ENCODE measurements around the gene TCTN3. TPM values are rescaled to one million over a fixed set of nuclear protein-coding genes. Genes with fewer than 3 reads are reported as not detected.

TCTN3 gene
- total and polyA plus RNA-seq, 2 of the 13 experiments (the other 11 are each of a cell fraction or from before 2014, with no cell fraction given), result 53.3 to 60.0 TPM

GRCh38 chr10:95640891-95641315, 52.8 kb downstream of the TCTN3 start (continued):
- peak; percentile 70 for TF ChIP-seq RARA (CRISPR knock-in tag; IDR thresholded peaks at IDR 0.05)
- peak; percentile 35; the same call in 1 of the 2 replicates for TF ChIP-seq ZBTB34 (CRISPR knock-in tag; IDR thresholded peaks at IDR 0.05)
- TF ChIP-seq CEBPG (CRISPR knock-in tag; IDR thresholded peaks at IDR 0.05), result peak; percentile 97
- 0 out of 2 replicates have a peak, but pooled peaks have one; percentile 77 for TF ChIP-seq ZFP90 (CRISPR knock-in tag; IDR thresholded peaks at IDR 0.05; ENCODE audit: borderline replicate concordance)
- TF ChIP-seq ZNF577 (CRISPR knock-in tag; IDR thresholded peaks at IDR 0.05; ENCODE audit: borderline replicate concordance, low read depth), result no peak
- 0 out of 2 replicates have a peak, but pooled peaks have one; percentile 29 for TF ChIP-seq RFX3 (CRISPR knock-in tag; IDR thresholded peaks at IDR 0.05)
- TF ChIP-seq ZNF713 (CRISPR knock-in tag; IDR thresholded peaks at IDR 0.05), result no peak
- TF ChIP-seq ZNF510 (CRISPR knock-in tag; IDR thresholded peaks at IDR 0.05; ENCODE audit: low read depth), result no peak
- TF ChIP-seq MEIS1 (CRISPR knock-in tag; IDR thresholded peaks at IDR 0.05; ENCODE audit: borderline replicate concordance), result 0 out of 2 replicates have a peak, but pooled peaks have one; percentile 47
- TF ChIP-seq DZIP1 (CRISPR knock-in tag; IDR thresholded peaks at IDR 0.05), result no peak
- TF ChIP-seq ZNF329 (CRISPR knock-in tag; IDR thresholded peaks at IDR 0.05; ENCODE audit: low read depth), result no peak
- TF ChIP-seq CENPT (CRISPR knock-in tag; IDR thresholded peaks at IDR 0.05; ENCODE audit: low read depth), result no peak
- peak; percentile 66 for TF ChIP-seq RCOR2 (CRISPR knock-in tag; IDR thresholded peaks at IDR 0.05)
- no peak for TF ChIP-seq PAWR (CRISPR knock-in tag; IDR thresholded peaks at IDR 0.05; ENCODE audit: borderline replicate concordance)
- TF ChIP-seq PAX8 (CRISPR knock-in tag; IDR thresholded peaks at IDR 0.05; ENCODE audit: borderline replicate concordance), result no peak
- TF ChIP-seq RXRA (CRISPR knock-in tag; IDR thresholded peaks at IDR 0.05), result peak; percentile 52; the same call in 1 of the 2 replicates
- no peak for TF ChIP-seq SMARCE1 (IDR thresholded peaks at IDR 0.05; ENCODE audit: borderline replicate concordance)
- no peak for TF ChIP-seq BCLAF1 (IDR thresholded peaks at IDR 0.05)
- 0 out of 2 replicates have a peak, but pooled peaks have one; percentile 44 for TF ChIP-seq ADNP (CRISPR knock-in tag; IDR thresholded peaks at IDR 0.05)
- TF ChIP-seq BCL6 (CRISPR knock-in tag; IDR thresholded peaks at IDR 0.05), result peak; percentile 83
- TF ChIP-seq ZNF431 (CRISPR knock-in tag; IDR thresholded peaks at IDR 0.05; ENCODE audit: borderline replicate concordance, low read depth), result 0 out of 2 replicates have a peak, but pooled peaks have one; percentile 61
- TF ChIP-seq MEIS2 (CRISPR knock-in tag; IDR thresholded peaks at IDR 0.05), result peak; percentile 76; the same call in 1 of the 2 replicates
- peak; percentile 64; the same call in 1 of the 2 replicates for TF ChIP-seq IRF2 (CRISPR knock-in tag; IDR thresholded peaks at IDR 0.05)
- TF ChIP-seq ZNF556 (CRISPR knock-in tag; IDR thresholded peaks at IDR 0.05; ENCODE audit: borderline replicate concordance), result peak; percentile 68; the same call in 1 of the 2 replicates

Data from HepG2 (cell line).